ENCODE measurements around the gene GABRP.

DNA sequence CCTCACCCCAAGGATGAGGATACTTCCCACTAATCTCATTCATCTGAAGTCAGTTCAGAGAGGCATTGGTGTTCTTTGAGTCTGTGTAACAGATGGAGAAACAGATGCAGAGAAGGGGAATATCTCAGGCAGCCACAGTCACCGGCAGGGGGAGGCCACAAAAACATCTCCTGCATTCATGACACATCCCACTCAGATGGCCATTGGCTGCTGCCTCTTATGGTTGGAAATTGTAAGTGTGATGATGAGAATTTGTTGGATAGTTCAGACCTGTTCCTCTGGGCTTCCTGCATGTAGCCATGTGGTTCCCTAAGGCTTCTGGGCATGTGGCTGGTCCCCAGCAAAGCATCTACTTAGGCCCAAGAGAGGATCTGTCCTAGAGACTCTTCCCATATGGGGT, 45.9 kb upstream of the GABRP start:
- TF ChIP-seq EP300 (IDR thresholded peaks at IDR 0.05) = no peak
- TF ChIP-seq, protein P1, sequence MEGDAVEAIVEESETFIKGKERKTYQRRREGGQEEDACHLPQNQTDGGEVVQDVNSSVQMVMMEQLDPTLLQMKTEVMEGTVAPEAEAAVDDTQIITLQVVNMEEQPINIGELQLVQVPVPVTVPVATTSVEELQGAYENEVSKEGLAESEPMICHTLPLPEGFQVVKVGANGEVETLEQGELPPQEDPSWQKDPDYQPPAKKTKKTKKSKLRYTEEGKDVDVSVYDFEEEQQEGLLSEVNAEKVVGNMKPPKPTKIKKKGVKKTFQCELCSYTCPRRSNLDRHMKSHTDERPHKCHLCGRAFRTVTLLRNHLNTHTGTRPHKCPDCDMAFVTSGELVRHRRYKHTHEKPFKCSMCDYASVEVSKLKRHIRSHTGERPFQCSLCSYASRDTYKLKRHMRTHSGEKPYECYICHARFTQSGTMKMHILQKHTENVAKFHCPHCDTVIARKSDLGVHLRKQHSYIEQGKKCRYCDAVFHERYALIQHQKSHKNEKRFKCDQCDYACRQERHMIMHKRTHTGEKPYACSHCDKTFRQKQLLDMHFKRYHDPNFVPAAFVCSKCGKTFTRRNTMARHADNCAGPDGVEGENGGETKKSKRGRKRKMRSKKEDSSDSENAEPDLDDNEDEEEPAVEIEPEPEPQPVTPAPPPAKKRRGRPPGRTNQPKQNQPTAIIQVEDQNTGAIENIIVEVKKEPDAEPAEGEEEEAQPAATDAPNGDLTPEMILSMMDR (IDR thresholded peaks at IDR 0.05) = no peak
- TF ChIP-seq POLR2A (IDR thresholded peaks at IDR 0.05) = no peak
